ENCODE measurements around the gene GLB1L. TPM values are rescaled to one million over a fixed set of nuclear protein-coding genes. Genes with fewer than 3 reads are reported as not detected.

The GLB1L gene
- total and polyA plus RNA-seq, 2 of the 8 experiments (the other 6 are each of a cell fraction or from before 2014, with no cell fraction given): 3.7 to 4.0 TPM

- 89% methylated on average over 18 of the region's 18 CpGs; no CpG with 5 or more reads in 1 of the 2 experiments for WGBS, 2 experiments (ENCODE audit: extremely low coverage in 1 of 2, insufficient coverage in 1 of 2, insufficient read length in 1 of 2, insufficient replicate concordance in 2 of 2, low coverage in 1 of 2, low lambda C conversion rate in 2 of 2, missing lambda C conversion rate in 1 of 2)
- no peak overlapping the region for H3K4ac ChIP-seq (replicated peaks; ENCODE audit: insufficient read length, low read depth, low read length)
- CTCF ChIA-PET (ENCODE audit: partially characterized antibody): interaction anchor here (1.5 kb wide), 1 partner anchor 10 kb away, joined by 3 read pairs; no protein-coding TSS in a partner anchor
- TF ChIP-seq TCF12 (IDR thresholded peaks at IDR 0.05; ENCODE audit: low read depth, low read length) (no peak), SP4 (IDR thresholded peaks at IDR 0.05; ENCODE audit: low read length) (no peak), RAD21 (IDR thresholded peaks at IDR 0.05 in 1 of 2, conservative IDR thresholded peaks at IDR 0.05 in 1 of 2; ENCODE audit: low read depth in 2 of 2, low read length in 2 of 2) (no peak), CTBP2 (IDR thresholded peaks at IDR 0.05; ENCODE audit: borderline replicate concordance, insufficient read depth, insufficient read length, low read length) (no peak), ATF2 (IDR thresholded peaks at IDR 0.05; ENCODE audit: low read length) (no peak), PHF8 (conservative IDR thresholded peaks at IDR 0.05; ENCODE audit: low read depth, low read length) (no peak), E2F6 (IDR thresholded peaks at IDR 0.05) (no peak)
Observed at GRCh38 chr2:219209236-219210195, 35.7 kb downstream of the GLB1L start.

More at GRCh38 chr2:219209236-219210195, 35.7 kb downstream of the GLB1L start:
- H3K36me3 ChIP-seq (ENCODE audit: control insufficient read depth in 2 of 4, insufficient read depth in 4 of 4, low read length in 3 of 4): peaks cover 8 to 45% (median 21%) of the 10 kb centered on the region in 4 experiments
- DNase-seq (ENCODE audit: low read depth in 1 of 2, low spot score in 2 of 2) (no peak), FAIRE-seq (no peak)
- peaks cover 0 to 6% (median 3%) of the 10 kb centered on the region in 4 experiments; a peak in 5 of 7 replicates for H3K4me1 ChIP-seq (replicated peaks in 1 of 4; ENCODE audit: control insufficient read depth in 3 of 4, insufficient read depth in 4 of 4, low read length in 3 of 4)
- no peak overlapping the region for H2BK120ac ChIP-seq (replicated peaks; ENCODE audit: low read depth, low read length)
- no peak overlapping the region for H2BK20ac ChIP-seq (ENCODE audit: low read length)
- no peak overlapping the region for H4K8ac ChIP-seq (ENCODE audit: extremely low read depth, insufficient read depth, low read length)
- POLR2A ChIA-PET (ENCODE audit: partially characterized antibody): interaction anchor here (0.9 to 6.1 kb wide), 4 partner anchors 9 to 21 kb away, joined by 3 to 101 read pairs (median 4); partner anchors contain the start of genes ABCB6 and ANKZF1
- no peaks in the 10 kb centered on the region for H3K27me3 ChIP-seq (replicated peaks in 1 of 4; ENCODE audit: control insufficient read depth in 3 of 4, extremely low read depth in 1 of 4, insufficient read depth in 3 of 4, low read length in 3 of 4)
- H2BK5ac ChIP-seq (ENCODE audit: low read depth, low read length): no peak overlapping the region
- H2AFZ ChIP-seq (ENCODE audit: low read length): no peak overlapping the region
- no peaks in the 10 kb centered on the region for H3K79me1 ChIP-seq (ENCODE audit: low read depth, low read length)
- H3K9me3 ChIP-seq (ENCODE audit: insufficient read depth in 2 of 2, low read depth in 1 of 2, low read length in 1 of 2): no peaks in the 10 kb centered on the region
- H3K56ac ChIP-seq (replicated peaks; ENCODE audit: insufficient read length, low read depth, low read length): no peak overlapping the region
- no peak overlapping the region for H4K5ac ChIP-seq (ENCODE audit: insufficient read length, low read depth, low read length)
- no peak overlapping the region for H2BK15ac ChIP-seq (ENCODE audit: low read length)
- peaks cover 10% of the 10 kb centered on the region for H3K23me2 ChIP-seq (ENCODE audit: low read depth, low read length)
- no peak overlapping the region for H3K14ac ChIP-seq (ENCODE audit: insufficient read length)
- no peak overlapping the region for H3K23ac ChIP-seq (ENCODE audit: insufficient read length)
- H3K9ac ChIP-seq (replicated peaks in 1 of 4; ENCODE audit: extremely low read depth in 1 of 4, low read depth in 3 of 4, low read length in 3 of 4): no peak overlapping the region
- peaks cover 0 to 4% of the 10 kb centered on the region in 2 experiments for H4K20me1 ChIP-seq (replicated peaks in 1 of 2; ENCODE audit: control insufficient read depth in 1 of 2, insufficient read depth in 2 of 2, low read length in 2 of 2)
- no peak overlapping the region for H3K4me3 ChIP-seq (ENCODE audit: extremely low read depth in 1 of 4, insufficient read depth in 2 of 4, low read depth in 3 of 4, low read length in 4 of 4)
- H3K4me2 ChIP-seq (ENCODE audit: insufficient read depth in 1 of 2, low read depth in 2 of 2, low read length in 2 of 2): no peak overlapping the region
- H2BK12ac ChIP-seq (ENCODE audit: low read depth, low read length): no peak overlapping the region
- no peak overlapping the region for H4K91ac ChIP-seq (replicated peaks; ENCODE audit: insufficient read length, low read length)
- H3K79me2 ChIP-seq (ENCODE audit: control insufficient read depth in 1 of 2, insufficient read depth in 2 of 2, low read length in 2 of 2): no peaks in the 10 kb centered on the region
- H3K27ac ChIP-seq (ENCODE audit: low read depth, low read length): no peak overlapping the region
- H3K18ac ChIP-seq (ENCODE audit: extremely low read depth, low read length): no peak overlapping the region
- no peak overlapping the region for H2AK5ac ChIP-seq (ENCODE audit: low read depth, low read length)
